ENCODE data around the gene SESN1.

SESN1 gene

DNA sequence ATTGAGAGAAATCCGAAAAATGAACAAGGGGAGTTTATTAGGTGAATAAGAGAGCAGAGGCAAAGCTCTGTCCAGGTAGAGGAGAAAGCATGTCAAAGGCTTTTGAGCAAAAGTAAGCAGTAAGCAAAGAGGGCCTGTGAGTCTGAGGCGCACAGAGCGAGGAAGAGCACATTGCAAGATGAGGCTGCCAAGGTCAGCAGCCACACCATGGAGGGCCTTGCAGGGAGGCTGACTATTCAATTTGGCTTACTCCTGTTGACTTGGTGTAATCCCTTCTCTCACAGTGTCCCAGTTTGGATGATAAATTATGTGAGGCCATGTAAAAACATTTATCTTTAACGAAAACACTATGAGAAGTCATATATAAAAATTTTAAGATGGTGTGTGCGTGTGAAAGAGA, 32.4 kb downstream of the SESN1 start:
- POLR2A ChIA-PET (ENCODE audit: low non-redundant PET) = no interaction called here
- CTCF ChIA-PET = no interaction called here
- H3K27ac ChIP-seq = no peak overlapping the region
- no peak for DNase-seq (ENCODE audit: low spot score)
- no peak for TF ChIP-seq CTCF (conservative IDR thresholded peaks at IDR 0.05; ENCODE audit: low read depth)

- TF ChIP-seq CTCF (conservative IDR thresholded peaks at IDR 0.05; ENCODE audit: low read depth) = no peak
- CTCF ChIA-PET = no interaction called here
- no peak for DNase-seq (ENCODE audit: low spot score)
- no peak overlapping the region for H3K27ac ChIP-seq
- POLR2A ChIA-PET (ENCODE audit: low non-redundant PET) = no interaction called here
These were observed 34.1 kb downstream of the SESN1 start for GRCh38 chr6:109060571-109060970.

- POLR2A ChIA-PET (ENCODE audit: low non-redundant PET) = no interaction called here
- TF ChIP-seq CTCF (conservative IDR thresholded peaks at IDR 0.05; ENCODE audit: low read depth) = no peak; the same call in 1 of the 2 replicates
- CTCF ChIA-PET = interaction anchor here (0.7 kb wide), 1 partner anchor 224 kb away, joined by 3 read pairs; no protein-coding TSS in a partner anchor
- H3K27ac ChIP-seq = no peak overlapping the region
- peak; percentile 19 for DNase-seq (ENCODE audit: low spot score)
These were observed 35.0 kb downstream of the SESN1 start for GRCh38 chr6:109059571-109060021.

DNA sequence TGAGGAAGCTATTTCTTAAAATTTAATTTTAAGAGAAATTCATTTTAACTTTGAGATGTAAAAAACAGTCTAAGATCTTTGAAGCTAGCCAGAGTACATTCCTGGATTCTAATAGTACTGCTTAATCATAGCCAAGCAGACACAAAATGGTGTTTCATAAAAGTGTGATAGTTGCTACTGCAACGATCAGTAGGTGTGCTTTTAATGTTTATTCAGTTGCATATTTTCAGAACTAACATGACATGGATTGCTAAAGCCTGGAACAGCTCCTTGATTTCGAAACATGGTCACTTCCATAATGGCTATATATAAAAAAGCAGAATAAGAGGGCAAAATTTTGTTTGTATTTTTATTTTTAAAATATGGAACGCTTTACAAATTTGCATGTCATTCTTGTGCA, 35.5 kb downstream of the SESN1 start:
- CTCF ChIA-PET = interaction anchor here (0.6 to 0.7 kb wide), 2 partner anchors 26 to 224 kb away, joined by 3 to 7 read pairs; no protein-coding TSS in a partner anchor
- POLR2A ChIA-PET (ENCODE audit: low non-redundant PET) = no interaction called here
- no peak for DNase-seq (ENCODE audit: low spot score)
- no peak for TF ChIP-seq CTCF (conservative IDR thresholded peaks at IDR 0.05; ENCODE audit: low read depth)
- no peak overlapping the region for H3K27ac ChIP-seq

DNA sequence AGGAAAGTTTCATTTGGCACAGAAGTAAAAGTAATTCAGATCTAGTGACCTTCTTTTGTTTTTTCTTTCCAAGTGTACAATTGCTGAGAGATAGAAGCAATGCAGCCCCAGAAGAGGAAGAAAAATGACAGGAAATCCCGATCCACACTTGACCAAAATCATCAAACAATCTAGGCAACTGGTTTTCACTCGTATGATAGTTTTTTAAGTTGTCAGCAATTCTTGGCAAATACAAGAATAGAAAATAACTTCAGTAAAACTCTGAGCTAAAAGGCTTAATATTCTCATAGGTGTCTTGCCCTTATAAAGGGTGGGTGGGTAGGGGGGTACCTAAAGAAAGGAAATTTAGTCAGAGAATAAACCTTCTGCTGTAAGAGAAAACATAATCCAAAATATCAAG, 36.0 kb downstream of the SESN1 start:
- POLR2A ChIA-PET (ENCODE audit: low non-redundant PET) = no interaction called here
- DNase-seq (ENCODE audit: low spot score) = no peak
- no peak overlapping the region for H3K27ac ChIP-seq
- no peak for TF ChIP-seq CTCF (conservative IDR thresholded peaks at IDR 0.05; ENCODE audit: low read depth)
- CTCF ChIA-PET = interaction anchor here (0.6 kb wide), 1 partner anchor 26 kb away, joined by 7 read pairs; no protein-coding TSS in a partner anchor

DNA sequence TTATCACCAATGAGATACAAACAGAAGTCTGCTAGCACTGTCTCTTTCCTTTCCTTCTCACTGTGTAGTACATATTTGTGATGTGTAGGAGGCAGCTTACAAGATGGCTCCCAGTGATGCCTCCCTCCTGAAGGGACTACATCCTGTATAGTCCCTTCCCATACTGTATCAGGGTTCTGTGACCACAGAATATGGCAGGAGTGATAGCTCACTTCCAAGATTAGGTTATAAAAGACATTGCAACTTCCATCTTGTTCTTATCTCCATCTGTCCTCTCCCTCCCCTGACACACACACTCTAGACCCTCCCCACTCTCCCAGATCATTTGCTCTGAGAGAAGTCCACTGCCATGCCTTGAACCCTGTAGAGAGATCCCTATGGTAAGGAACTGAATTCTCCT, 38.0 kb downstream of the SESN1 start:
- DNase-seq (ENCODE audit: low spot score) = no peak
- H3K27ac ChIP-seq = no peak overlapping the region; the same call in 1 of the 2 replicates
- no peak for TF ChIP-seq CTCF (conservative IDR thresholded peaks at IDR 0.05; ENCODE audit: low read depth)
- ChIA-PET POLR2A (ENCODE audit: low non-redundant PET) (no interaction called here), CTCF (interaction anchor here (0.8 kb wide), 1 partner anchor 139 kb away, joined by 4 read pairs; no protein-coding TSS in a partner anchor)

Data from RWPE1 (cell line).